WTC11 (cell line): ENCODE measurements around the gene SLC38A3. TPM values are rescaled to one million over a fixed set of nuclear protein-coding genes. Genes with fewer than 3 reads are reported as not detected.

Source experiments
- ATAC-seq: fragments of 200-7000 bp; cut with Tn5 transposase; 2 replicates; pipeline ENCODE4 v1.10.0; 2021; ENCODE audit warnings: mild to moderate bottlenecking, moderate library complexity
- CTCF ChIA-PET: fragments of 300-600 bp; sonication (Branson Sonifier 250); formaldehyde crosslinking; loops from one replicate; lab custom pipeline; 2021; ENCODE audit warnings: antibody characterized with exemption; lab: Charles Lee
- POLR2A ChIA-PET: fragments of 350-600 bp; sonication (Branson Sonifier 250); formaldehyde crosslinking; loops from one replicate; lab custom pipeline; 2021; ENCODE audit warnings: antibody characterized with exemption; lab: Charles Lee
- DNase-seq: peaks from one replicate; pipeline ENCODE4 v3.0.0; 2021; ENCODE audit warnings: low spot score
- H3K27ac Mint-ChIP-seq: 2 replicates; pipeline ENCODE4 v1.8.0; 2021; ENCODE audit warnings: mixed read lengths
- H3K27me3 Mint-ChIP-seq: 2 replicates; pipeline ENCODE4 v1.8.0; 2021; ENCODE audit warnings: low read depth, mild to moderate bottlenecking, moderate library complexity, mixed read lengths
- H3K36me3 Mint-ChIP-seq: 2 replicates; pipeline ENCODE4 v1.8.0; 2021; ENCODE audit warnings: mixed read lengths
- H3K4me1 Mint-ChIP-seq: 2 replicates; pipeline ENCODE4 v1.8.0; 2022; ENCODE audit warnings: mixed read lengths
- H3K4me3 Mint-ChIP-seq: 2 replicates; pipeline ENCODE4 v1.8.0; 2021; ENCODE audit warnings: mild to moderate bottlenecking, moderate library complexity, mixed read lengths
- H3K9me3 Mint-ChIP-seq: 2 replicates; pipeline ENCODE4 v1.8.0; 2021; ENCODE audit warnings: mixed read lengths
- CREB1 ChIP-seq: sonication (generic); formaldehyde crosslinking; IDR thresholded peaks from 2 replicates; pipeline ENCODE4 v1.8.0; 2023; ENCODE audit warnings: mild to moderate bottlenecking, missing genetic modification reagents
- EMX1 ChIP-seq: fragments of 250-450 bp; sonication (Bioruptor Pico); IDR thresholded peaks from 2 replicates; pipeline ENCODE4 v1.8.0; 2021; ENCODE audit warnings: mild to moderate bottlenecking
- FOXK1 ChIP-seq: sonication (generic); formaldehyde crosslinking; IDR thresholded peaks from 2 replicates; pipeline ENCODE4 v1.8.0; 2022; ENCODE audit warnings: mild to moderate bottlenecking, moderate library complexity, missing genetic modification reagents
- GRHL2 ChIP-seq: fragments of 250-450 bp; sonication (Bioruptor Pico); IDR thresholded peaks from 2 replicates; pipeline ENCODE4 v1.8.0; 2022; ENCODE audit warnings: mild to moderate bottlenecking, moderate library complexity; ENCODE audit not compliant: insufficient replicate concordance, severe bottlenecking
- HMGA2 ChIP-seq: fragments of 250-450 bp; sonication (Bioruptor Pico); IDR thresholded peaks from 2 replicates; pipeline ENCODE4 v1.4.0; 2021; ENCODE audit warnings: mild to moderate bottlenecking, moderate library complexity
- IRF1 ChIP-seq: sonication (generic); formaldehyde crosslinking; IDR thresholded peaks from 2 replicates; pipeline ENCODE4 v1.8.0; 2023; ENCODE audit warnings: missing genetic modification reagents
- JUN ChIP-seq: sonication (generic); formaldehyde crosslinking; IDR thresholded peaks from 2 replicates; pipeline ENCODE4 v1.8.0; 2023; ENCODE audit warnings: mild to moderate bottlenecking, missing genetic modification reagents
- OVOL2 ChIP-seq: fragments of 250-450 bp; sonication (Bioruptor Pico); IDR thresholded peaks from 2 replicates; pipeline ENCODE4 v1.9.0; 2021; ENCODE audit warnings: mild to moderate bottlenecking, borderline replicate concordance
- SMAD3 ChIP-seq: sonication (generic); formaldehyde crosslinking; IDR thresholded peaks from 2 replicates; pipeline ENCODE4 v1.8.0; 2022; ENCODE audit warnings: missing genetic modification reagents, mild to moderate bottlenecking, borderline replicate concordance
- SOX15 ChIP-seq: fragments of 250-450 bp; sonication (Bioruptor Pico); IDR thresholded peaks from 2 replicates; pipeline ENCODE4 v1.9.0; 2021; ENCODE audit warnings: mild to moderate bottlenecking
- TEAD4 ChIP-seq: sonication (generic); formaldehyde crosslinking; IDR thresholded peaks from 2 replicates; pipeline ENCODE4 v1.8.0; 2022; ENCODE audit warnings: mild to moderate bottlenecking, missing genetic modification reagents
- ZBTB21 ChIP-seq: sonication (generic); formaldehyde crosslinking; IDR thresholded peaks from 2 replicates; pipeline ENCODE4 v1.8.1; 2023; ENCODE audit warnings: mild to moderate bottlenecking, missing genetic modification reagents, borderline replicate concordance
- ZNF219 ChIP-seq: sonication (generic); formaldehyde crosslinking; IDR thresholded peaks from 2 replicates; pipeline ENCODE4 v1.8.0; 2023; ENCODE audit warnings: missing genetic modification reagents, mild to moderate bottlenecking, borderline replicate concordance
- ZNF281 ChIP-seq: sonication (generic); formaldehyde crosslinking; IDR thresholded peaks from 2 replicates; pipeline ENCODE4 v1.8.0; 2023; ENCODE audit warnings: mild to moderate bottlenecking, missing genetic modification reagents
- ZNF396 ChIP-seq: fragments of 250-450 bp; sonication (Bioruptor Pico); IDR thresholded peaks from 2 replicates; pipeline ENCODE4 v1.8.0; 2021; ENCODE audit warnings: mild to moderate bottlenecking, moderate library complexity, borderline replicate concordance
- total RNA-seq: library from RNA; stranded (reverse); gene quantifications from 3 replicates; pipeline ENCODE4 v1.2.3, GENCODE V29; 2021
- TF ChIP-seq, protein P1 (sequence below): sonication (generic); formaldehyde crosslinking; conservative IDR thresholded peaks from 2 replicates; pipeline ENCODE4 v1.8.1; 2023; ENCODE audit warnings: mild to moderate bottlenecking, low read depth, missing genetic modification reagents, moderate library complexity
- TF ChIP-seq, protein P2 (sequence below): fragments of 250-450 bp; sonication (Bioruptor Pico); IDR thresholded peaks from 2 replicates; pipeline ENCODE4 v1.9.0; 2021; ENCODE audit warnings: mild to moderate bottlenecking
- TF ChIP-seq, protein P3 (sequence below): fragments of 250-450 bp; sonication (Bioruptor Pico); IDR thresholded peaks from 2 replicates; pipeline ENCODE4 v1.9.0; 2021; ENCODE audit warnings: mild to moderate bottlenecking, borderline replicate concordance

The SLC38A3 gene
- total RNA-seq, 1 experiment from 2014 or later: 0.90 TPM

GRCh38 chr3:50160561-50160983, 44.5 kb upstream of the SLC38A3 start (continued):
- TF ChIP-seq SMAD3 (CRISPR knock-in tag) (no peak), EMX1 (CRISPR knock-in tag) (no peak), GRHL2 (CRISPR knock-in tag) (no peak)

DNA sequence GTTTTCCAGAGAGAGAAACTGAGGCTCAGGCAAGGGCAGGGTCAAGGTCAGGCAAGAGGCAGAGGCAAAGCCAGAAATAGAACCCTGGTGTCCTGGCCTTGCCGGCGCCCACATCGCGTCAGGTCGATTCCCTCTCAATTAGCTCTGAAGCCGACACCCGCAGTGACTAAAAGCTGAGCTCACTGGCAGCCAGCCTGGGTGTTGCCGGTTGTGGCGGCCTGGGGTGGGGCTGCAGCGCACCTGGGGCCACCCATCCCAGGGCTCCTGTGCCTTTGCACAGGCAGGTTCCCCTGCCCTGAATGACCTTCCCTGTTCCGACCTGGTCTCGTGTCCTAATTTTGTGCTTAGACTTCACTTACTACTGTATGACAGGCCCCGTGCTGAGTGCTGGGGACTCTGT, 43.8 kb upstream of the SLC38A3 start:
- H3K9me3 Mint-ChIP-seq: no peaks in the 10 kb centered on the region
- no peak overlapping the region for H3K4me3 Mint-ChIP-seq
- ATAC-seq: no peak
- H3K27me3 Mint-ChIP-seq: no peaks in the 10 kb centered on the region
- H3K36me3 Mint-ChIP-seq: peaks cover 17% of the 10 kb centered on the region
- ChIA-PET POLR2A (no interaction called here), CTCF (no interaction called here)
- peaks cover 56% of the 10 kb centered on the region for H3K4me1 Mint-ChIP-seq
- no peak overlapping the region for H3K27ac Mint-ChIP-seq
- TF ChIP-seq ZNF281 (CRISPR knock-in tag) (no peak), OVOL2 (CRISPR knock-in tag) (no peak), TEAD4 (no peak), ZBTB21 (CRISPR knock-in tag) (no peak), CREB1 (CRISPR knock-in tag) (no peak), FOXK1 (CRISPR knock-in tag) (no peak), IRF1 (CRISPR knock-in tag) (no peak)
- TF ChIP-seq, protein P1, sequence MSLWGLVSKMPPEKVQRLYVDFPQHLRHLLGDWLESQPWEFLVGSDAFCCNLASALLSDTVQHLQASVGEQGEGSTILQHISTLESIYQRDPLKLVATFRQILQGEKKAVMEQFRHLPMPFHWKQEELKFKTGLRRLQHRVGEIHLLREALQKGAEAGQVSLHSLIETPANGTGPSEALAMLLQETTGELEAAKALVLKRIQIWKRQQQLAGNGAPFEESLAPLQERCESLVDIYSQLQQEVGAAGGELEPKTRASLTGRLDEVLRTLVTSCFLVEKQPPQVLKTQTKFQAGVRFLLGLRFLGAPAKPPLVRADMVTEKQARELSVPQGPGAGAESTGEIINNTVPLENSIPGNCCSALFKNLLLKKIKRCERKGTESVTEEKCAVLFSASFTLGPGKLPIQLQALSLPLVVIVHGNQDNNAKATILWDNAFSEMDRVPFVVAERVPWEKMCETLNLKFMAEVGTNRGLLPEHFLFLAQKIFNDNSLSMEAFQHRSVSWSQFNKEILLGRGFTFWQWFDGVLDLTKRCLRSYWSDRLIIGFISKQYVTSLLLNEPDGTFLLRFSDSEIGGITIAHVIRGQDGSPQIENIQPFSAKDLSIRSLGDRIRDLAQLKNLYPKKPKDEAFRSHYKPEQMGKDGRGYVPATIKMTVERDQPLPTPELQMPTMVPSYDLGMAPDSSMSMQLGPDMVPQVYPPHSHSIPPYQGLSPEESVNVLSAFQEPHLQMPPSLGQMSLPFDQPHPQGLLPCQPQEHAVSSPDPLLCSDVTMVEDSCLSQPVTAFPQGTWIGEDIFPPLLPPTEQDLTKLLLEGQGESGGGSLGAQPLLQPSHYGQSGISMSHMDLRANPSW: no peak
- no peak for DNase-seq

GRCh38 chr3:50162034-50162883, 42.8 kb upstream of the SLC38A3 start:
- Mint-ChIP-seq H3K9me3 (no peaks in the 10 kb centered on the region), H3K27me3 (no peaks in the 10 kb centered on the region), H3K4me1 (peaks cover 62% of the 10 kb centered on the region), H3K4me3 (no peak overlapping the region), H3K36me3 (peaks cover 17% of the 10 kb centered on the region), H3K27ac (peak overlapping the region; percentile 91)
- DNase-seq: no peak
- no peak for ATAC-seq
- ChIA-PET CTCF (no interaction called here), POLR2A (no interaction called here)
- TF ChIP-seq JUN: no peak
- TF ChIP-seq ZNF219: no peak
- TF ChIP-seq IRF1 (CRISPR knock-in tag): no peak
- no peak for TF ChIP-seq FOXK1 (CRISPR knock-in tag)
- TF ChIP-seq, protein P2, sequence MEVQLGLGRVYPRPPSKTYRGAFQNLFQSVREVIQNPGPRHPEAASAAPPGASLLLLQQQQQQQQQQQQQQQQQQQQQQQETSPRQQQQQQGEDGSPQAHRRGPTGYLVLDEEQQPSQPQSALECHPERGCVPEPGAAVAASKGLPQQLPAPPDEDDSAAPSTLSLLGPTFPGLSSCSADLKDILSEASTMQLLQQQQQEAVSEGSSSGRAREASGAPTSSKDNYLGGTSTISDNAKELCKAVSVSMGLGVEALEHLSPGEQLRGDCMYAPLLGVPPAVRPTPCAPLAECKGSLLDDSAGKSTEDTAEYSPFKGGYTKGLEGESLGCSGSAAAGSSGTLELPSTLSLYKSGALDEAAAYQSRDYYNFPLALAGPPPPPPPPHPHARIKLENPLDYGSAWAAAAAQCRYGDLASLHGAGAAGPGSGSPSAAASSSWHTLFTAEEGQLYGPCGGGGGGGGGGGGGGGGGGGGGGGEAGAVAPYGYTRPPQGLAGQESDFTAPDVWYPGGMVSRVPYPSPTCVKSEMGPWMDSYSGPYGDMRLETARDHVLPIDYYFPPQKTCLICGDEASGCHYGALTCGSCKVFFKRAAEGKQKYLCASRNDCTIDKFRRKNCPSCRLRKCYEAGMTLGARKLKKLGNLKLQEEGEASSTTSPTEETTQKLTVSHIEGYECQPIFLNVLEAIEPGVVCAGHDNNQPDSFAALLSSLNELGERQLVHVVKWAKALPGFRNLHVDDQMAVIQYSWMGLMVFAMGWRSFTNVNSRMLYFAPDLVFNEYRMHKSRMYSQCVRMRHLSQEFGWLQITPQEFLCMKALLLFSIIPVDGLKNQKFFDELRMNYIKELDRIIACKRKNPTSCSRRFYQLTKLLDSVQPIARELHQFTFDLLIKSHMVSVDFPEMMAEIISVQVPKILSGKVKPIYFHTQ (CRISPR knock-in tag): no peak
- no peak for TF ChIP-seq HMGA2 (CRISPR knock-in tag)
- no peak for TF ChIP-seq SOX15 (CRISPR knock-in tag)
- TF ChIP-seq, protein P3, sequence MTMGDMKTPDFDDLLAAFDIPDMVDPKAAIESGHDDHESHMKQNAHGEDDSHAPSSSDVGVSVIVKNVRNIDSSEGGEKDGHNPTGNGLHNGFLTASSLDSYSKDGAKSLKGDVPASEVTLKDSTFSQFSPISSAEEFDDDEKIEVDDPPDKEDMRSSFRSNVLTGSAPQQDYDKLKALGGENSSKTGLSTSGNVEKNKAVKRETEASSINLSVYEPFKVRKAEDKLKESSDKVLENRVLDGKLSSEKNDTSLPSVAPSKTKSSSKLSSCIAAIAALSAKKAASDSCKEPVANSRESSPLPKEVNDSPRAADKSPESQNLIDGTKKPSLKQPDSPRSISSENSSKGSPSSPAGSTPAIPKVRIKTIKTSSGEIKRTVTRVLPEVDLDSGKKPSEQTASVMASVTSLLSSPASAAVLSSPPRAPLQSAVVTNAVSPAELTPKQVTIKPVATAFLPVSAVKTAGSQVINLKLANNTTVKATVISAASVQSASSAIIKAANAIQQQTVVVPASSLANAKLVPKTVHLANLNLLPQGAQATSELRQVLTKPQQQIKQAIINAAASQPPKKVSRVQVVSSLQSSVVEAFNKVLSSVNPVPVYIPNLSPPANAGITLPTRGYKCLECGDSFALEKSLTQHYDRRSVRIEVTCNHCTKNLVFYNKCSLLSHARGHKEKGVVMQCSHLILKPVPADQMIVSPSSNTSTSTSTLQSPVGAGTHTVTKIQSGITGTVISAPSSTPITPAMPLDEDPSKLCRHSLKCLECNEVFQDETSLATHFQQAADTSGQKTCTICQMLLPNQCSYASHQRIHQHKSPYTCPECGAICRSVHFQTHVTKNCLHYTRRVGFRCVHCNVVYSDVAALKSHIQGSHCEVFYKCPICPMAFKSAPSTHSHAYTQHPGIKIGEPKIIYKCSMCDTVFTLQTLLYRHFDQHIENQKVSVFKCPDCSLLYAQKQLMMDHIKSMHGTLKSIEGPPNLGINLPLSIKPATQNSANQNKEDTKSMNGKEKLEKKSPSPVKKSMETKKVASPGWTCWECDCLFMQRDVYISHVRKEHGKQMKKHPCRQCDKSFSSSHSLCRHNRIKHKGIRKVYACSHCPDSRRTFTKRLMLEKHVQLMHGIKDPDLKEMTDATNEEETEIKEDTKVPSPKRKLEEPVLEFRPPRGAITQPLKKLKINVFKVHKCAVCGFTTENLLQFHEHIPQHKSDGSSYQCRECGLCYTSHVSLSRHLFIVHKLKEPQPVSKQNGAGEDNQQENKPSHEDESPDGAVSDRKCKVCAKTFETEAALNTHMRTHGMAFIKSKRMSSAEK (CRISPR knock-in tag): no peak
- TF ChIP-seq ZNF396 (CRISPR knock-in tag): no peak
